MM.1S (cell line): ENCODE data around the gene CERS6.

Source experiments
- DNase-seq: peaks from one replicate; pipeline ENCODE4 v3.0.0-alpha.2; 2015
- H2AFZ ChIP-seq: fragments of 300-600 bp; sonication (generic); 2 replicates; pipeline ENCODE4 v1.6.0; 2016; ENCODE audit warnings: antibody characterized with exemption, low read length
- H3F3A ChIP-seq: fragments of 300-600 bp; sonication (generic); 2 replicates; pipeline ENCODE4 v1.6.1; 2016; ENCODE audit warnings: mild to moderate bottlenecking, antibody characterized with exemption, low read length, moderate library complexity, mixed read lengths; ENCODE audit not compliant: insufficient read depth
- H3K27ac ChIP-seq: fragments of 300-600 bp; sonication (generic); 2 replicates; pipeline ENCODE4 v1.5.1; 2016; ENCODE audit warnings: mild to moderate bottlenecking, low read length
- H3K27me3 ChIP-seq: fragments of 300-600 bp; sonication (generic); replicated peaks from 2 replicates; pipeline ENCODE4 v1.6.0; 2016; ENCODE audit warnings: low read length; ENCODE audit not compliant: insufficient read depth
- H3K36me3 ChIP-seq: fragments of 300-600 bp; sonication (generic); replicated peaks from 2 replicates; pipeline ENCODE4 v1.6.1; 2016; ENCODE audit warnings: mild to moderate bottlenecking, low read length, mixed read lengths; ENCODE audit not compliant: insufficient read depth
- H3K4me1 ChIP-seq: fragments of 300-600 bp; sonication (generic); 2 replicates; pipeline ENCODE4 v1.6.1; 2016; ENCODE audit warnings: low read length, mixed read lengths
- H3K4me2 ChIP-seq: fragments of 300-600 bp; sonication (generic); 2 replicates; pipeline ENCODE4 v1.6.0; 2016; ENCODE audit warnings: low read depth, low read length
- H3K4me3 ChIP-seq: fragments of 300-600 bp; sonication (generic); 2 replicates; pipeline ENCODE4 v1.5.1; 2016; ENCODE audit warnings: low read length, mixed read lengths
- H3K79me2 ChIP-seq: fragments of 300-600 bp; sonication (generic); 2 replicates; pipeline ENCODE4 v1.6.1; 2016; ENCODE audit warnings: mixed run types, low read length, mixed read lengths
- H3K9ac ChIP-seq: fragments of 300-600 bp; sonication (generic); 2 replicates; pipeline ENCODE4 v1.6.1; 2016; ENCODE audit warnings: low read length, mixed read lengths
- H3K9me2 ChIP-seq: fragments of 300-600 bp; sonication (generic); replicated peaks from 2 replicates; pipeline ENCODE4 v1.6.1; 2016; ENCODE audit warnings: mild to moderate bottlenecking, low read length, mixed read lengths; ENCODE audit not compliant: insufficient read depth
- H3K9me3 ChIP-seq: fragments of 300-600 bp; sonication (generic); replicated peaks from 2 replicates; pipeline ENCODE4 v1.6.1; 2016; ENCODE audit warnings: mild to moderate bottlenecking, low read length, mixed read lengths; ENCODE audit not compliant: insufficient read depth
- H4K20me1 ChIP-seq: fragments of 300-600 bp; sonication (generic); 2 replicates; pipeline ENCODE4 v1.6.1; 2016; ENCODE audit warnings: mild to moderate bottlenecking, low read length, moderate library complexity, mixed read lengths; ENCODE audit not compliant: insufficient read depth
- EZH2 ChIP-seq: fragments of 300-600 bp; sonication (generic); optimal IDR thresholded peaks from 2 replicates; pipeline ENCODE3; 2017; ENCODE audit warnings: low read depth, mild to moderate bottlenecking, antibody characterized with exemption, low read length, mixed read lengths
- EZH2phosphoT487 ChIP-seq: fragments of 300-600 bp; sonication (generic); IDR thresholded peaks from 2 replicates; pipeline ENCODE4 v1.6.1; 2018; ENCODE audit warnings: antibody characterized with exemption, low read length
- TF ChIP-seq, protein P1 (sequence below): fragments of 300-600 bp; sonication (generic); IDR thresholded peaks from 2 replicates; pipeline ENCODE4 v1.5.1; 2016; ENCODE audit warnings: antibody characterized with exemption, low read length, mixed read lengths

The CERS6 gene

DNA sequence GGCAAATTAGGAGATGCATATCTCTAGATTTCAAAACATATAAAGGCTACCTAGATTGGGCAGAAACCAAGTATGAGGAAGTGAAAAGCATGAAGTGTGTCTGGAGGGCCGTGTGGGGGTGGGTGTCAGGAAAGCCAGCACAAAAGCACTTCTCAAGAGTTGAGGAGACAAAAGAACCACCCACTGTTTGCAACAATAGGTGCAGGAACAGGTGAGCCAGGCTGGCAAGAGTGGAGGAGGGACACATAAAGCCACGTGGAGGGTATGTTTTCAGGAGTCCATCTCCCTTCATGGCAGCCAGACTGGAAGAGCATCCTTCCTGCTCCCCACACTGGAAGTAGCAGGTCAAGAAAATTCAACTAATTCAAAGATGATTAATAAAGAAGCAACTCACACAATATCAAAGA lies 96.4 kb downstream of the CERS6 start:
- TF ChIP-seq EZH2: no peak
- TF ChIP-seq EZH2phosphoT487: no peak
- TF ChIP-seq, protein P1, sequence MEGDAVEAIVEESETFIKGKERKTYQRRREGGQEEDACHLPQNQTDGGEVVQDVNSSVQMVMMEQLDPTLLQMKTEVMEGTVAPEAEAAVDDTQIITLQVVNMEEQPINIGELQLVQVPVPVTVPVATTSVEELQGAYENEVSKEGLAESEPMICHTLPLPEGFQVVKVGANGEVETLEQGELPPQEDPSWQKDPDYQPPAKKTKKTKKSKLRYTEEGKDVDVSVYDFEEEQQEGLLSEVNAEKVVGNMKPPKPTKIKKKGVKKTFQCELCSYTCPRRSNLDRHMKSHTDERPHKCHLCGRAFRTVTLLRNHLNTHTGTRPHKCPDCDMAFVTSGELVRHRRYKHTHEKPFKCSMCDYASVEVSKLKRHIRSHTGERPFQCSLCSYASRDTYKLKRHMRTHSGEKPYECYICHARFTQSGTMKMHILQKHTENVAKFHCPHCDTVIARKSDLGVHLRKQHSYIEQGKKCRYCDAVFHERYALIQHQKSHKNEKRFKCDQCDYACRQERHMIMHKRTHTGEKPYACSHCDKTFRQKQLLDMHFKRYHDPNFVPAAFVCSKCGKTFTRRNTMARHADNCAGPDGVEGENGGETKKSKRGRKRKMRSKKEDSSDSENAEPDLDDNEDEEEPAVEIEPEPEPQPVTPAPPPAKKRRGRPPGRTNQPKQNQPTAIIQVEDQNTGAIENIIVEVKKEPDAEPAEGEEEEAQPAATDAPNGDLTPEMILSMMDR: no peak
- Histone ChIP-seq H3K4me2 (peak overlapping the region; percentile 15; the same call in 1 of the 2 replicates), H3K27ac (peak overlapping the region; percentile 15; the same call in 1 of the 2 replicates)

DNA sequence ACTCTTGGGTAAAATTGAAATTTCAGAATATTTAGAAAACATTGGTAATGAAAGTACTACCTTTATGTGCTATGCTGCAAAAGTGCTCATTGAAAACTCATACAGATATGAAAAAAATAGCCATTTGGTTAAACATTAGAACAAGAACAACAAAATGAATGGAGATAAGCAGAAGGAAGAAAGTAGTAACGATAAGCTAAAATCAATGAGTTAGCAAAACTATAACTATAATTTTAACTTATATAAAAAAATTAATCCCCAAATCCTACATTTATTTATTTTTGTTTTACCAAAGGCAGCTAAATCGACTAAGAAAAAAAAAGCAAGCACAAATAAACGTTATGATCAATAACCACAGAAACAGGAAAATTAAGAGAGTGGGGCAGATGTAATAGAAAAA lies 99.2 kb downstream of the CERS6 start:
- Histone ChIP-seq H3F3A (peaks cover 9% of the 10 kb centered on the region; the same call in 1 of the 2 replicates), H3K4me2 (no peak overlapping the region), H2AFZ (no peak overlapping the region), H3K9me2 (no peaks in the 10 kb centered on the region), H3K4me3 (no peak overlapping the region), H3K36me3 (no peaks in the 10 kb centered on the region), H3K27me3 (no peaks in the 10 kb centered on the region), H3K9me3 (no peaks in the 10 kb centered on the region), H3K79me2 (peaks cover 3% of the 10 kb centered on the region; the same call in 1 of the 2 replicates), H4K20me1 (no peaks in the 10 kb centered on the region), H3K27ac (no peak overlapping the region), H3K4me1 (peaks cover 17% of the 10 kb centered on the region), H3K9ac (no peak overlapping the region)
- no peak for DNase-seq
- TF ChIP-seq EZH2: no peak
- TF ChIP-seq, protein P1: no peak
- TF ChIP-seq EZH2phosphoT487: no peak

More for the DNA sequence above, 96.4 kb downstream of the CERS6 start:
- H4K20me1 ChIP-seq: no peaks in the 10 kb centered on the region
- H3K27me3 ChIP-seq: no peaks in the 10 kb centered on the region
- no peak overlapping the region for H3K4me3 ChIP-seq
- no peak overlapping the region for H3K9ac ChIP-seq
- no peak overlapping the region for H2AFZ ChIP-seq
- H3K9me3 ChIP-seq: no peaks in the 10 kb centered on the region
- H3K79me2 ChIP-seq: peaks cover 3% of the 10 kb centered on the region; the same call in 1 of the 2 replicates
- H3F3A ChIP-seq: peaks cover 8% of the 10 kb centered on the region; the same call in 1 of the 2 replicates
- H3K4me1 ChIP-seq: peaks cover 6% of the 10 kb centered on the region
- no peaks in the 10 kb centered on the region for H3K36me3 ChIP-seq
- H3K9me2 ChIP-seq: no peaks in the 10 kb centered on the region
- DNase-seq: peak; percentile 42

- H3K9ac ChIP-seq: no peak overlapping the region
- H3K4me1 ChIP-seq: peaks cover 26% of the 10 kb centered on the region
- no peak for DNase-seq
- H3K27ac ChIP-seq: no peak overlapping the region
- H3K9me3 ChIP-seq: no peaks in the 10 kb centered on the region
- TF ChIP-seq, protein P1: no peak
- TF ChIP-seq EZH2phosphoT487 (no peak), EZH2 (no peak)
- H3K4me2 ChIP-seq: no peak overlapping the region
- H3K4me3 ChIP-seq: no peak overlapping the region
- H3F3A ChIP-seq: 0 out of 2 replicates have a peak, but pooled peaks cover 8% of the 10 kb centered on the region
- H3K36me3 ChIP-seq: no peaks in the 10 kb centered on the region; the same call in 1 of the 2 replicates
- H3K79me2 ChIP-seq: peaks cover 5% of the 10 kb centered on the region; the same call in 1 of the 2 replicates
- no peaks in the 10 kb centered on the region for H3K9me2 ChIP-seq
- H4K20me1 ChIP-seq: no peaks in the 10 kb centered on the region
- H2AFZ ChIP-seq: no peak overlapping the region
- no peaks in the 10 kb centered on the region for H3K27me3 ChIP-seq
Observed at GRCh38 chr2:168559187-168559586, 103.1 kb downstream of the CERS6 start.
